A673 (cell line): Measurements from ENCODE around the gene ACTN4. TPM values are rescaled to one million over a fixed set of nuclear protein-coding genes. Genes with fewer than 3 reads are reported as not detected.

ENCODE experiments used
- BruUV-seq: library from RNA; stranded (reverse); fragments of 400-500 nt; replicated peaks from 2 replicates; lab custom pipeline; 2021; lab: Mats Ljungman, UMichigan
- CTCF ChIA-PET: fragments of 300-600 bp; sonication (Branson Sonifier 250); formaldehyde crosslinking; loops from one replicate; lab custom pipeline; 2022; ENCODE audit warnings: antibody characterized with exemption; lab: Charles Lee
- POLR2A ChIA-PET: fragments of 300-600 bp; sonication (Branson Sonifier 250); formaldehyde crosslinking; loops from one replicate; lab custom pipeline; 2022; ENCODE audit warnings: antibody characterized with exemption; ENCODE audit not compliant: low non-redundant PET; lab: Charles Lee
- DNase-seq: peaks from one replicate; pipeline ENCODE4 v3.0.0-alpha.2; 2015; ENCODE audit warnings: low spot score
- H3K27ac ChIP-seq: fragments of 200-600 bp; sonication (generic); 2 replicates; pipeline ENCODE4 v1.5.1; 2016; ENCODE audit warnings: mixed run types, low read depth, mild to moderate bottlenecking, mixed read lengths, antibody characterized with exemption, low read length; ENCODE audit not compliant: poor library complexity, severe bottlenecking
- H3K27me3 ChIP-seq: fragments of 200-600 bp; sonication (generic); replicated peaks from 2 replicates; pipeline ENCODE4 v1.6.1; 2017; ENCODE audit warnings: mixed run types, low read depth, mild to moderate bottlenecking, mixed read lengths, antibody characterized with exemption, low read length; ENCODE audit not compliant: insufficient read depth, poor library complexity
- H3K36me3 ChIP-seq: fragments of 200-600 bp; sonication (generic); 2 replicates; pipeline ENCODE4 v1.6.1; 2016; ENCODE audit warnings: mixed run types, mild to moderate bottlenecking, mixed read lengths, antibody characterized with exemption, low read length; ENCODE audit not compliant: insufficient read depth, poor library complexity, severe bottlenecking
- H3K4me1 ChIP-seq: fragments of 200-600 bp; sonication (generic); 2 replicates; pipeline ENCODE4 v1.6.1; 2017; ENCODE audit warnings: mixed run types, mild to moderate bottlenecking, mixed read lengths, antibody characterized with exemption, low read length; ENCODE audit not compliant: insufficient read depth, poor library complexity, severe bottlenecking
- H3K4me3 ChIP-seq: fragments of 200-600 bp; sonication (generic); 2 replicates; pipeline ENCODE4 v1.5.1; 2016; ENCODE audit warnings: low read depth, mixed run types, mild to moderate bottlenecking, mixed read lengths, low read length; ENCODE audit not compliant: poor library complexity, severe bottlenecking
- H3K9me3 ChIP-seq: fragments of 200-600 bp; sonication (generic); 2 replicates; pipeline ENCODE4 v1.6.1; 2016; ENCODE audit warnings: mixed run types, low read depth, mild to moderate bottlenecking, mixed read lengths, antibody characterized with exemption, low read length; ENCODE audit not compliant: poor library complexity, severe bottlenecking
- CTCF ChIP-seq: fragments of 300-800, 200-600 bp; sonication (generic); conservative IDR thresholded peaks from 2 replicates; pipeline ENCODE4 v1.5.1; 2017; ENCODE audit warnings: low read depth, mild to moderate bottlenecking, antibody characterized with exemption, low read length, moderate library complexity, mixed read lengths
- EZH2 ChIP-seq: fragments of 200-600 bp; sonication (generic); IDR thresholded peaks from 2 replicates; pipeline ENCODE4 v1.6.1; 2017; ENCODE audit warnings: borderline replicate concordance, low read depth, mild to moderate bottlenecking, mixed read lengths, antibody characterized with exemption, low read length; ENCODE audit not compliant: poor library complexity, severe bottlenecking
- intact Hi-C: fragments of 100-400 bp; cut with micrococcal nuclease; formaldehyde crosslinking; loops from one replicate; pipeline ENCODE4 v1.10.0; 2022; ENCODE audit not compliant: unreplicated experiment
- total RNA-seq: library from RNA; stranded (reverse); gene quantifications from 2 replicates; pipeline ENCODE4 v1.2.3, GENCODE V29; 2021

The ACTN4 gene
- total RNA-seq, 1 experiment from 2014 or later, result 397 TPM

- TF ChIP-seq CTCF, result no peak
- no peak for TF ChIP-seq EZH2
- Histone ChIP-seq H3K9me3 (no peaks in the 10 kb centered on the region), H3K36me3 (peaks cover 29% of the 10 kb centered on the region), H3K4me3 (no peak overlapping the region), H3K4me1 (no peaks in the 10 kb centered on the region), H3K27me3 (no peaks in the 10 kb centered on the region), H3K27ac (no peak overlapping the region)
- ChIA-PET POLR2A (no interaction called here), CTCF (no interaction called here)
- intact Hi-C loops, result no loop called here
- no peak for DNase-seq
- BruUV-seq, result no TSS peak
These were observed 53.5 kb downstream of the ACTN4 start for GRCh38 chr19:38700902-38701454.

- Histone ChIP-seq H3K4me1 (no peaks in the 10 kb centered on the region), H3K27me3 (no peaks in the 10 kb centered on the region), H3K4me3 (no peak overlapping the region), H3K9me3 (no peaks in the 10 kb centered on the region), H3K27ac (no peak overlapping the region), H3K36me3 (peaks cover 35% of the 10 kb centered on the region)
- ChIA-PET CTCF (no interaction called here), POLR2A (no interaction called here)
- no TSS peak for BruUV-seq
- intact Hi-C loops, result no loop called here
- TF ChIP-seq EZH2, result no peak
- no peak for TF ChIP-seq CTCF
- no peak for DNase-seq
These were observed 54.1 kb downstream of the ACTN4 start for GRCh38 chr19:38701455-38702063.

GRCh38 chr19:38702278-38702677, 54.8 kb downstream of the ACTN4 start:
- TF ChIP-seq EZH2, result no peak
- TF ChIP-seq CTCF, result no peak
- Histone ChIP-seq H3K27ac (no peak overlapping the region), H3K36me3 (peaks cover 42% of the 10 kb centered on the region), H3K9me3 (no peaks in the 10 kb centered on the region), H3K4me1 (no peaks in the 10 kb centered on the region), H3K27me3 (no peaks in the 10 kb centered on the region), H3K4me3 (no peak overlapping the region)
- no peak for DNase-seq
- intact Hi-C loops, result no loop called here
- ChIA-PET CTCF (no interaction called here), POLR2A (no interaction called here)
- BruUV-seq, result no TSS peak
